ENCODE data around the gene MAB21L4.

DNA sequence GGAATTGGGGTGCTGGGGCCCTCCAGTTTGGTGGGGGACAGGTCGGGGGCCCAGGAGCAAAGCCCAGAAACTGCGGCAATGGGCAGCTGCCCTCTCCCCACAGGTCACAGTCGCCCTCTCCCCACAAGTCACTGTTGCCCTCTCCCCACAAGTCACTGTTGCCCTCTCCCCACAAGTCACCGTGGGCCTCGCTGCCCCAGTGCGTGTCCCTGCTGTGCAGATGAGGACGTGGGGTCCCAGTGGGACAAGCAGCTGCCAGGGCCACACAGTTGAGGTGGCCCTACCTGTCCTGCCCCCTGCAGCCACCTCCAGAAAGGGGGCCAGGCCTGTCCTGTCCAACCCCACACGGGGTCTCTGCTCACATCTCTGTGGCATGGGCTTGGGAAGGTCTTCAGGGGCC, 40.3 kb downstream of the MAB21L4 start:
- TF ChIP-seq EZH2 (IDR thresholded peaks at IDR 0.05; ENCODE audit: insufficient read depth, poor library complexity, severe bottlenecking) (no peak), EZH2phosphoT487 (IDR thresholded peaks at IDR 0.05; ENCODE audit: insufficient read depth, low read depth) (no peak)
